ENCODE measurements around the gene APBB1IP. TPM values are rescaled to one million over a fixed set of nuclear protein-coding genes. Genes with fewer than 3 reads are reported as not detected.

The APBB1IP gene
- total RNA-seq, 3 donors from 2014 or later (not counting 1 experiment from before 2014, with no cell fraction given): 92.5 to 119 (median 100) TPM

DNA sequence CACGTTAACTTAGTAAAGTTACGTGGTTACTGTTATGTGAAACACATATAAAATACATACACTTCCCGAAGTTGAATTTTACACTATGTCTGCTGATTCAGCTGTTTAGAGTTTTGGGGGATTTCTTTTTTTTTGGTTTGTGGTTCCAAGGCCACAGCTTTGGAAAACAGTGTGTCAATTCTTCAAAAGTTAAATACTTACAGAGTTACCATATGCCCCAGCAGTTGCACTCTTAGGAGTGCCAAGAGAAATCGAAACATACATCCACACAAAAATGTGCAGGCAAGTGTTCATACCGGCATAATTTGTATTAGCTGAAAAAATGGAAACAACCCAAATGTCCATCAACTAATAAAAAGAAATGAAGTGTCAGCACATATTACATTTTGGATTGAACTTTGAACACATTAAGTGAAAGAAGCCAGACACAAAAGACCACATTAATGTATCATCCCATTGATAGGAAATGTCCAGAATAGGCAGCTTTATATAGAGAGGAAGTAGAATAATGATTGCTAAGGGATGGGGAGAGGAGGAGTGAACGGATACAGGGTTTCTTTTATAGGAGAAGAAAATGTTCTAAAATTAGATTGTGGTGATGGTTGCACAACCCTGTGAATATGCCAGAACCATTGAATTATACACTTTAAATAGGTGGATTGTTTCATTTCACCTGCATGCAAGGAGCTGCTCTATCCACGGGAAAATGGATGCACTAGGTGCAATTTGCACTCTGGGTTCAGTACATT is 17.6 kb downstream of the APBB1IP start:
- ATAC-seq (peak in 1 of 3 donors; percentile 22), DNase-seq (no peak)
- no peaks in the 10 kb centered on the region for H3K27me3 Mint-ChIP-seq (ENCODE audit: low read depth in 2 of 2)
- TF ChIP-seq CTCF (IDR thresholded peaks at IDR 0.05): no peak
- no peaks in the 10 kb centered on the region for H3K9me3 ChIP-seq (ENCODE audit: control insufficient read depth, insufficient read depth, low read length)
- no peaks in the 10 kb centered on the region for H3K27me3 ChIP-seq (ENCODE audit: control insufficient read depth, insufficient read depth, low read length)
- intact Hi-C loops (cut with micrococcal nuclease): no loop called here
- 60% methylated on average over 4 of the region's 7 CpGs for WGBS (ENCODE audit: insufficient coverage)
- peaks cover 11% of the 10 kb centered on the region for H3K36me3 ChIP-seq (ENCODE audit: control insufficient read depth, insufficient read depth, low read length)
- peaks cover 68 to 74% of the 10 kb centered on the region in 2 donors for H3K4me1 Mint-ChIP-seq
- H3K36me3 Mint-ChIP-seq: no peaks in the 10 kb centered on the region
- H3K27ac ChIP-seq (ENCODE audit: low read length): no peak overlapping the region
- peaks cover 40% of the 10 kb centered on the region for H3K4me1 ChIP-seq (ENCODE audit: control insufficient read depth, insufficient read depth, low read length)
- H3K9me3 Mint-ChIP-seq: no peaks in the 10 kb centered on the region
- no peak overlapping the region for H3K4me3 ChIP-seq (ENCODE audit: low read length)
- H3K4me3 Mint-ChIP-seq: peak overlapping the region; percentile 61
- peak overlapping the region; percentile 78 to 88 for H3K27ac Mint-ChIP-seq

DNA sequence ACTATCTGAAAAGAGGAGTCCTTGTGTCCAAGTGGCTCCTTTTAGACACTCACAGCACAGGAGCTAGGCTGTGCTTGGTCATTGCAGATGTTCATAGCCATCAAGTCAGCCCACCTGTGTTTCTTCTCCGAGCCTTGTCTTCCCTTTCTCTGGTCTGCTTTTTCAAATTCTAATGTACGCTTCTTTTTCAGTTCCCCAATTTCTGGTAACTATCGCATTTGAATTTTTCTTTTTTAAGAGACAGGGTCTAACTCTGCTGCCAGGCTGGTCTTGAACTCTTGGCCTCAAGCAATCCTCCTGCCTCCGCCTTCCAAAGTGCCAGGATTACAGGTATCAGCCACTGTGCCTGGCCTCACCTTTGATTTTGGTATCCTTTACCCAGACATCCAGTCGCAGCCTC is 18.9 kb downstream of the APBB1IP start:
- WGBS (ENCODE audit: insufficient coverage): 67% methylated on average over 5 of the region's 5 CpGs
- TF ChIP-seq CTCF (IDR thresholded peaks at IDR 0.05): no peak
- Mint-ChIP-seq H3K27me3 (ENCODE audit: low read depth in 2 of 2) (no peaks in the 10 kb centered on the region), H3K4me3 (peak overlapping the region; percentile 25), H3K4me1 (peaks cover 65 to 73% of the 10 kb centered on the region in 2 donors), H3K27ac (peak overlapping the region; percentile 78 to 88), H3K9me3 (no peaks in the 10 kb centered on the region), H3K36me3 (no peaks in the 10 kb centered on the region)
- no peaks in the 10 kb centered on the region for H3K9me3 ChIP-seq (ENCODE audit: control insufficient read depth, insufficient read depth, low read length)
- DNase-seq (no peak), ATAC-seq (no peak)
- H3K4me1 ChIP-seq (ENCODE audit: control insufficient read depth, insufficient read depth, low read length): peaks cover 35% of the 10 kb centered on the region
- no peaks in the 10 kb centered on the region for H3K27me3 ChIP-seq (ENCODE audit: control insufficient read depth, insufficient read depth, low read length)
- H3K4me3 ChIP-seq (ENCODE audit: low read length): no peak overlapping the region
- intact Hi-C loops (cut with micrococcal nuclease): no loop called here
- H3K36me3 ChIP-seq (ENCODE audit: control insufficient read depth, insufficient read depth, low read length): peaks cover 11% of the 10 kb centered on the region
- peak overlapping the region; percentile 46 for H3K27ac ChIP-seq (ENCODE audit: low read length)

DNA sequence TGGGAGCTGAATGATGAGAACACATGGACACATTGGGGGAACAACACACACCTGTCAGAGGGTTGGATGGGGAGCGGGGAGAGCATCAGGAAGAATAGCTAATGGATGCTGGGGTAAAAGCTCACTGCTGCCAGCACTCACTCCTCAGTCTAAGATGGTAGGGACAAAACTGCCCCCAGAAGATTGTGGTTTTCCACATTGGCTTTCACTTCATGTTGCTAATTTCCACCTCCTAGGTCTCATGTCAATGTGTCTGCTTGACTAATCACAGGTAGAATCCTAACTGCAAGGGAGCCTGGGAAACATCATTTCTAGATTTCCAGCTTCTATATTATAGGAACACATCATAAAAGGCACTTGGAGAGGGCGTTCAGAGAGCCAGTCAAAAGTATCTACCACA is 22.6 kb downstream of the APBB1IP start:
- DNase-seq (no peak), ATAC-seq (no peak)
- Histone ChIP-seq H3K27me3 (ENCODE audit: control insufficient read depth, insufficient read depth, low read length) (no peaks in the 10 kb centered on the region), H3K9me3 (ENCODE audit: control insufficient read depth, insufficient read depth, low read length) (no peaks in the 10 kb centered on the region), H3K4me3 (ENCODE audit: low read length) (no peak overlapping the region), H3K27ac (ENCODE audit: low read length) (no peak overlapping the region), H3K36me3 (ENCODE audit: control insufficient read depth, insufficient read depth, low read length) (no peaks in the 10 kb centered on the region), H3K4me1 (ENCODE audit: control insufficient read depth, insufficient read depth, low read length) (peaks cover 38% of the 10 kb centered on the region)
- TF ChIP-seq CTCF (IDR thresholded peaks at IDR 0.05): no peak
- Mint-ChIP-seq H3K27me3 (ENCODE audit: low read depth in 2 of 2) (no peaks in the 10 kb centered on the region), H3K27ac (peak overlapping the region in 1 of 2 donors; percentile 19), H3K4me3 (no peak overlapping the region), H3K4me1 (peaks cover 72 to 78% of the 10 kb centered on the region in 2 donors), H3K36me3 (no peaks in the 10 kb centered on the region), H3K9me3 (no peaks in the 10 kb centered on the region)
- 100% methylated on average over 1 of the region's 2 CpGs for WGBS (ENCODE audit: insufficient coverage)
- intact Hi-C loops (cut with micrococcal nuclease): no loop called here

DNA sequence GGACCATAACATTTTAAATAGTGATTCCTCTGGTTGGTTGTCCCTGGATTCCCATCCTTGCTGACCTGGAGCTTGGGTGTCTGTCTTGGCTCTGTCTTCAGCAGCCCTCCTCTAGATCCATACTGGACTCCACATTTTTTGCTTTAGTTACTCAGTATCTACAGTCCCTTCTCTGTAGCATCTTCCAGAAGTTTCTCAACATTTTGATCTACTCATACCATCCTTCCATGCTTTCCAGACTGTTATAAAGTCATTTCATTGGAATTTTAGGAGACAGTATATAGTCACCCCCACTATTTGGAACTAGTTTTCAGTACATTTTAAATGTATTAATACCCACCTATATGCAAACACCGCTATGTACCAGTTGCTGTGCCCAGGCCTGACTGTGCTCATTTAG is 25.8 kb downstream of the APBB1IP start:
- Mint-ChIP-seq H3K27ac (peak overlapping the region; percentile 45 to 88), H3K9me3 (no peaks in the 10 kb centered on the region), H3K27me3 (ENCODE audit: low read depth in 2 of 2) (no peaks in the 10 kb centered on the region), H3K4me3 (no peak overlapping the region), H3K4me1 (peaks cover 76 to 83% of the 10 kb centered on the region in 2 donors), H3K36me3 (no peaks in the 10 kb centered on the region)
- DNase-seq: no peak
- WGBS (ENCODE audit: insufficient coverage): 100% methylated on average over 1 of the region's 1 CpG
- Histone ChIP-seq H3K4me3 (ENCODE audit: low read length) (no peak overlapping the region), H3K36me3 (ENCODE audit: control insufficient read depth, insufficient read depth, low read length) (peaks cover 2% of the 10 kb centered on the region), H3K4me1 (ENCODE audit: control insufficient read depth, insufficient read depth, low read length) (peaks cover 33% of the 10 kb centered on the region), H3K27me3 (ENCODE audit: control insufficient read depth, insufficient read depth, low read length) (no peaks in the 10 kb centered on the region), H3K27ac (ENCODE audit: low read length) (no peak overlapping the region), H3K9me3 (ENCODE audit: control insufficient read depth, insufficient read depth, low read length) (no peaks in the 10 kb centered on the region)
- intact Hi-C loops (cut with micrococcal nuclease): no loop called here
- TF ChIP-seq CTCF (IDR thresholded peaks at IDR 0.05): no peak
- ATAC-seq: no peak

Measured in natural killer cell (primary cell).